HAP-1 (cell line): ENCODE results near the gene MXRA8.

Experiments
- DNase-seq, 2 experiments: peaks; one replicate each; pipeline ENCODE4 v3.0.0-alpha.2; 2016 to 2020; ENCODE audit warnings: low spot score in 2 of 2
- H3K27me3 ChIP-seq: fragments of 250-450 bp; sonication (Bioruptor Pico); 2 replicates; pipeline ENCODE4 v1.5.1; 2020; ENCODE audit warnings: low read depth, mild to moderate bottlenecking, moderate library complexity
- H3K36me3 ChIP-seq: fragments of 250-450 bp; sonication (Bioruptor Pico); replicated peaks from 2 replicates; pipeline ENCODE4 v1.5.1; 2020; ENCODE audit warnings: mild to moderate bottlenecking
- H3K4me1 ChIP-seq: fragments of 250-450 bp; sonication (Bioruptor Pico); 2 replicates; pipeline ENCODE4 v1.5.1; 2020; ENCODE audit warnings: mild to moderate bottlenecking
- H3K4me3 ChIP-seq: fragments of 250-450 bp; sonication (Bioruptor Pico); 2 replicates; pipeline ENCODE4 v1.5.1; 2020; ENCODE audit warnings: mild to moderate bottlenecking, moderate library complexity
- H3K9me3 ChIP-seq: fragments of 250-450 bp; sonication (Bioruptor Pico); 2 replicates; pipeline ENCODE4 v1.5.1; 2020; ENCODE audit warnings: mild to moderate bottlenecking, moderate library complexity
- in situ Hi-C: fragments of 300-500 bp; cut with MboI; formaldehyde crosslinking; loops from 3 replicates; pipeline ENCODE4 v1.14.3; 2020; ENCODE audit warnings: low sequenced_read_pairs, inconsistent platforms, mixed read lengths

The MXRA8 gene

GRCh38 chr1:1314678-1315335 is 43.5 kb downstream of the MXRA8 start:
- no peak for DNase-seq
- Histone ChIP-seq H3K9me3 (no peaks in the 10 kb centered on the region), H3K4me3 (no peak overlapping the region), H3K36me3 (peaks cover 85% of the 10 kb centered on the region), H3K4me1 (peaks cover 4% of the 10 kb centered on the region; the same call in 1 of the 2 replicates), H3K27me3 (no peaks in the 10 kb centered on the region)
- in situ Hi-C loops = no loop called here

GRCh38 chr1:1314237-1314586 is 44.1 kb downstream of the MXRA8 start:
- H3K36me3 ChIP-seq = peaks cover 80% of the 10 kb centered on the region
- H3K27me3 ChIP-seq = no peaks in the 10 kb centered on the region
- no peak overlapping the region for H3K4me3 ChIP-seq
- peaks cover 6% of the 10 kb centered on the region; the same call in 1 of the 2 replicates for H3K4me1 ChIP-seq
- in situ Hi-C loops = no loop called here
- DNase-seq = no peak
- no peaks in the 10 kb centered on the region for H3K9me3 ChIP-seq

- Histone ChIP-seq H3K4me1 (peaks cover 6% of the 10 kb centered on the region; the same call in 1 of the 2 replicates), H3K4me3 (no peak overlapping the region), H3K9me3 (no peaks in the 10 kb centered on the region), H3K36me3 (peaks cover 74% of the 10 kb centered on the region), H3K27me3 (no peaks in the 10 kb centered on the region)
- in situ Hi-C loops = no loop called here
- DNase-seq = no peak
Measured at GRCh38 chr1:1313500-1314236, 44.7 kb downstream of the MXRA8 start.

- Histone ChIP-seq H3K4me3 (no peak overlapping the region), H3K36me3 (peaks cover 68% of the 10 kb centered on the region), H3K9me3 (no peaks in the 10 kb centered on the region), H3K4me1 (peaks cover 6% of the 10 kb centered on the region; the same call in 1 of the 2 replicates), H3K27me3 (no peaks in the 10 kb centered on the region)
- in situ Hi-C loops = no loop called here
- DNase-seq = no peak
Measured at GRCh38 chr1:1312450-1313314, 45.7 kb downstream of the MXRA8 start.

GRCh38 chr1:1311107-1312104 is 46.9 kb downstream of the MXRA8 start:
- Histone ChIP-seq H3K4me1 (peaks cover 12% of the 10 kb centered on the region), H3K9me3 (no peaks in the 10 kb centered on the region), H3K27me3 (no peaks in the 10 kb centered on the region), H3K36me3 (peaks cover 56% of the 10 kb centered on the region), H3K4me3 (no peak overlapping the region)
- in situ Hi-C loops = no loop called here
- DNase-seq = no peak

GRCh38 chr1:1310476-1311053 is 47.8 kb downstream of the MXRA8 start:
- no peaks in the 10 kb centered on the region for H3K27me3 ChIP-seq
- peaks cover 21% of the 10 kb centered on the region for H3K4me1 ChIP-seq
- no peak for DNase-seq
- no peak overlapping the region for H3K4me3 ChIP-seq
- H3K36me3 ChIP-seq = peaks cover 53% of the 10 kb centered on the region
- H3K9me3 ChIP-seq = no peaks in the 10 kb centered on the region
- in situ Hi-C loops = no loop called here

GRCh38 chr1:1310109-1310385 is 48.3 kb downstream of the MXRA8 start:
- Histone ChIP-seq H3K4me1 (peaks cover 26% of the 10 kb centered on the region), H3K36me3 (peaks cover 50% of the 10 kb centered on the region), H3K9me3 (no peaks in the 10 kb centered on the region), H3K27me3 (no peaks in the 10 kb centered on the region), H3K4me3 (peak overlapping the region; percentile 79)
- no peak for DNase-seq
- in situ Hi-C loops = no loop called here

- peak in 1 of 2 experiments; percentile 21 for DNase-seq
- Histone ChIP-seq H3K9me3 (no peaks in the 10 kb centered on the region), H3K4me1 (peaks cover 32% of the 10 kb centered on the region), H3K27me3 (no peaks in the 10 kb centered on the region), H3K36me3 (peaks cover 44% of the 10 kb centered on the region), H3K4me3 (peak overlapping the region; percentile 79)
- in situ Hi-C loops = loop anchor here (10.0 kb wide), 2 partner anchors 65 to 195 kb away; partner anchors contain the start of genes C1QTNF12 and C1orf159
Measured at GRCh38 chr1:1309251-1310108, 48.9 kb downstream of the MXRA8 start.

- DNase-seq = no peak
- Histone ChIP-seq H3K4me3 (peak overlapping the region; percentile 79), H3K4me1 (peaks cover 34% of the 10 kb centered on the region), H3K9me3 (no peaks in the 10 kb centered on the region), H3K27me3 (no peaks in the 10 kb centered on the region), H3K36me3 (peaks cover 38% of the 10 kb centered on the region)
- in situ Hi-C loops = loop anchor here (10.0 kb wide), 2 partner anchors 64 to 194 kb away; partner anchors contain the start of genes C1QTNF12 and C1orf159
Measured at GRCh38 chr1:1308756-1309250, 49.6 kb downstream of the MXRA8 start.

- in situ Hi-C loops = loop anchor here (10.0 kb wide), 2 partner anchors 63 to 193 kb away; partner anchors contain the start of genes C1QTNF12 and C1orf159
- H3K4me1 ChIP-seq = peaks cover 34% of the 10 kb centered on the region
- peaks cover 31% of the 10 kb centered on the region for H3K36me3 ChIP-seq
- H3K27me3 ChIP-seq = no peaks in the 10 kb centered on the region
- peak within 1 kb of the TSS; percentile 79 for H3K4me3 ChIP-seq
- peak; percentile 90 to 91 for DNase-seq
- no peaks in the 10 kb centered on the region for H3K9me3 ChIP-seq
Measured at GRCh38 chr1:1307923-1308755, 50.2 kb downstream of the MXRA8 start, which contains the start of the genes ACAP3 and PUSL1. ACAP3 (minus strand) TSS chr1:1307930; CDS start chr1:1307815, 115 bp downstream. PUSL1 (plus strand) TSS chr1:1308597; CDS start chr1:1308644, 47 bp downstream.
